ENCODE results near the gene SARDH. TPM values are rescaled to one million over a fixed set of nuclear protein-coding genes. Genes with fewer than 3 reads are reported as not detected.

Gene SARDH
- polyA plus RNA-seq, 1 donor from 2014 or later: not detected

DNA sequence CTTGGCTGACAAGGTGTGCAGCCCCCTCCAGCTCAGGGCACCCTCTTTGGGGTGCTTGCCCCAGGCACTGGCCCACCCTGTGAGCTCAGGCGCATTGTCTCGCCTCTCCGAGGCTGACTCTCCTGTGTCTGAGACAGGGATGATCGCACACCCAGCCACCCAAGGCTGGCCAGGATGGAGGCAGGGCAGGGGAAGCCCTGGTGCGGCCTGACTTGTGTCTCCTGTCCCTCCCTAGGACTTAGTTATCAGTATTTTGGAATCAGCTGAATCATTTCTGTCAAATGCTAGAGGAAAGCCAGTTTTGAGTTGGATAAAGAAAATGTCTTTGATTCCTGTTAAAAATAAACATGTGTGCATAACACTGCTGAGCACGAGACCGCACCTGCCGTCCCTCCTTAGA is 104.5 kb downstream of the SARDH start:
- Histone ChIP-seq H3K79me2 (replicated peaks; ENCODE audit: insufficient read depth, low read length) (no peaks in the 10 kb centered on the region), H3F3A (ENCODE audit: insufficient read depth, low read length, poor library complexity, severe bottlenecking) (no peaks in the 10 kb centered on the region), H3K9me2 (ENCODE audit: insufficient read depth, low read length) (no peaks in the 10 kb centered on the region), H3K36me3 (ENCODE audit: insufficient read depth, low read length) (no peaks in the 10 kb centered on the region), H3K27me3 (ENCODE audit: insufficient read depth, low read depth, low read length) (no peaks in the 10 kb centered on the region), H2AFZ (ENCODE audit: low read depth, low read length) (no peak overlapping the region), H3K4me2 (ENCODE audit: low read length) (no peak overlapping the region), H3K9me3 (ENCODE audit: low read length) (no peaks in the 10 kb centered on the region), H3K27ac (ENCODE audit: low read length) (no peak overlapping the region), H3K4me3 (ENCODE audit: low read length) (no peak overlapping the region), H3K9ac (ENCODE audit: low read length) (no peak overlapping the region), H4K20me1 (ENCODE audit: insufficient read depth) (no peaks in the 10 kb centered on the region)
- TF ChIP-seq, protein P1, sequence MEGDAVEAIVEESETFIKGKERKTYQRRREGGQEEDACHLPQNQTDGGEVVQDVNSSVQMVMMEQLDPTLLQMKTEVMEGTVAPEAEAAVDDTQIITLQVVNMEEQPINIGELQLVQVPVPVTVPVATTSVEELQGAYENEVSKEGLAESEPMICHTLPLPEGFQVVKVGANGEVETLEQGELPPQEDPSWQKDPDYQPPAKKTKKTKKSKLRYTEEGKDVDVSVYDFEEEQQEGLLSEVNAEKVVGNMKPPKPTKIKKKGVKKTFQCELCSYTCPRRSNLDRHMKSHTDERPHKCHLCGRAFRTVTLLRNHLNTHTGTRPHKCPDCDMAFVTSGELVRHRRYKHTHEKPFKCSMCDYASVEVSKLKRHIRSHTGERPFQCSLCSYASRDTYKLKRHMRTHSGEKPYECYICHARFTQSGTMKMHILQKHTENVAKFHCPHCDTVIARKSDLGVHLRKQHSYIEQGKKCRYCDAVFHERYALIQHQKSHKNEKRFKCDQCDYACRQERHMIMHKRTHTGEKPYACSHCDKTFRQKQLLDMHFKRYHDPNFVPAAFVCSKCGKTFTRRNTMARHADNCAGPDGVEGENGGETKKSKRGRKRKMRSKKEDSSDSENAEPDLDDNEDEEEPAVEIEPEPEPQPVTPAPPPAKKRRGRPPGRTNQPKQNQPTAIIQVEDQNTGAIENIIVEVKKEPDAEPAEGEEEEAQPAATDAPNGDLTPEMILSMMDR (IDR thresholded peaks at IDR 0.05; ENCODE audit: poor library complexity, severe bottlenecking): no peak
- no peak for TF ChIP-seq RAD21 (conservative IDR thresholded peaks at IDR 0.05)
- TF ChIP-seq REST (IDR thresholded peaks at IDR 0.05; ENCODE audit: borderline replicate concordance): no peak
- no peak for TF ChIP-seq EP300 (conservative IDR thresholded peaks at IDR 0.05; ENCODE audit: poor library complexity, severe bottlenecking)
- TF ChIP-seq TAF1 (IDR thresholded peaks at IDR 0.05; ENCODE audit: low read depth): no peak
- no peak for TF ChIP-seq EZH2 (IDR thresholded peaks at IDR 0.05; ENCODE audit: borderline replicate concordance, insufficient read depth, low read length, poor library complexity, severe bottlenecking)
- TF ChIP-seq SMC3 (conservative IDR thresholded peaks at IDR 0.05; ENCODE audit: poor library complexity): no peak
- TF ChIP-seq MXI1 (conservative IDR thresholded peaks at IDR 0.05; ENCODE audit: poor library complexity, severe bottlenecking): no peak
- no peak for TF ChIP-seq POLR2AphosphoS5 (IDR thresholded peaks at IDR 0.05)

DNA sequence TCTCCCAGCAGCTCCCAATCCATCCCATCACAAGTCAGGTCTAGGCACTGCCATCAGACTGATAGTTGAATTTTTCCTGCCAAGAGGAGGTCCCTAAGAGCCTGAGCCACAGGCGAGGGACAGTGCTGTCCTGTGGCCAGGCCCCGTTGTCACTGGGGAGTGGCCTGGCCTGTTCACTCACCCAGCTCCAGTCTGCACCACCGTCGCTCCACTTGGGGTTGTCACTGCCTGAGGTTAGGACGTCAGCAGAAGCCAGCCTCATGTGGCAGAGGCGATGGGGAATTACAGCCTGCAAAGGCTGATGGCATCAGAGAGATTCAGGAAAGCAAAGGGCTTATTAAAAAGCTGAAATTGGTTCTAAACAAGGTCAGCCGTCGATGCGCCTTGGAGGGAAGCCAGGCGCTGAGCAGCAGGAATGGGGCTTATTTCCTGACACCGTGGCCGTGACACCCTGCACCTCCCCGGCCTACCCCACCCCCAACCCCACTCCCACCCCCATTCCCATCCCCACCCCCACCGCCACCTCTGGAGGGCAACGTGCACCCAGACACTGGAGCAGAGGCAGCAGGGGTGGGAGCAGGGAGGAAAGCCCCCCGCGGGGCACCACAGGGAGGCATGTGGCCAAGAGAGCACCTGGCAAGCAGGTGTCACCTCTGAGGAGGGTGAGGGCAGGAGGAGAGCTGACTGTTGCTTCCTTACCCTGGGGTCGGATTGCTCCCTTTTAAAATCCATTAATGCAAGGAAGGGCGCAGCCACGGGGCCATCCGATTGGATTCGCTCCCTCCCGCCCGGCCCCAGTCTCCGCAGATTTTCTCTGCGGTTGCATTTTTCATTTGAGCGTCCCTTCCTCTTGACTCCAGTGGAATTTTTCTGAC is 105.1 kb downstream of the SARDH start:
- peak overlapping the region; percentile 23 for H3K9ac ChIP-seq (ENCODE audit: low read length)
- H3K27ac ChIP-seq (ENCODE audit: low read length): no peak overlapping the region
- H3K27me3 ChIP-seq (ENCODE audit: insufficient read depth, low read depth, low read length): no peaks in the 10 kb centered on the region
- H3K4me2 ChIP-seq (ENCODE audit: low read length): no peak overlapping the region
- H3K4me3 ChIP-seq (ENCODE audit: low read length): no peak overlapping the region
- no peaks in the 10 kb centered on the region for H3K9me2 ChIP-seq (ENCODE audit: insufficient read depth, low read length)
- H4K20me1 ChIP-seq (ENCODE audit: insufficient read depth): no peaks in the 10 kb centered on the region
- H3K36me3 ChIP-seq (ENCODE audit: insufficient read depth, low read length): no peaks in the 10 kb centered on the region
- H3F3A ChIP-seq (ENCODE audit: insufficient read depth, low read length, poor library complexity, severe bottlenecking): no peaks in the 10 kb centered on the region
- H3K79me2 ChIP-seq (replicated peaks; ENCODE audit: insufficient read depth, low read length): no peaks in the 10 kb centered on the region
- TF ChIP-seq EP300 (conservative IDR thresholded peaks at IDR 0.05; ENCODE audit: poor library complexity, severe bottlenecking) (no peak), EZH2 (IDR thresholded peaks at IDR 0.05; ENCODE audit: borderline replicate concordance, insufficient read depth, low read length, poor library complexity, severe bottlenecking) (no peak), POLR2AphosphoS5 (IDR thresholded peaks at IDR 0.05) (peak; percentile 10)
- TF ChIP-seq, protein P1 (IDR thresholded peaks at IDR 0.05; ENCODE audit: poor library complexity, severe bottlenecking): no peak
- H2AFZ ChIP-seq (ENCODE audit: low read depth, low read length): no peak overlapping the region
- no peaks in the 10 kb centered on the region for H3K9me3 ChIP-seq (ENCODE audit: low read length)

Data from neural cell (in vitro differentiated cells).